Measurements from ENCODE around the gene OR5H14. TPM values are rescaled to one million over a fixed set of nuclear protein-coding genes. Genes with fewer than 3 reads are reported as not detected.
"Not testable (repeated sequence)": the region's sequence is repeated elsewhere in the genome, so short reads cannot be mapped to it uniquely, and the experiment has no call there.

Gene OR5H14
- total RNA-seq, 1 donor from 2014 or later = not detected

GRCh38 chr3:98196293-98196692 lies 49.0 kb downstream of the OR5H14 start:
- DNase-seq (ENCODE audit: low spot score) = not testable (repeated sequence)

- DNase-seq (ENCODE audit: low spot score) = no peak
Measured at GRCh38 chr3:98199020-98199419, 51.7 kb downstream of the OR5H14 start.

Other genes with a start within 250 kb of the OR5H14 start
- gene RIOX2, start 175.0 kb upstream of the OR5H14 start, total RNA-seq = 35.2 TPM
- gene GABRR3, start 112.2 kb upstream of the OR5H14 start, total RNA-seq = not detected
- not detected for gene OR5AC2, start 60.3 kb upstream of the OR5H14 start, total RNA-seq
- not detected for gene OR5H1, start 16.8 kb upstream of the OR5H14 start, total RNA-seq
- not detected for gene OR5H15, start 19.2 kb downstream of the OR5H14 start, total RNA-seq
- gene OR5H6, start 116.8 kb downstream of the OR5H14 start, total RNA-seq = not detected
- gene OR5H2, start 135.0 kb downstream of the OR5H14 start, total RNA-seq = not detected
- gene OR5K4, start 206.4 kb downstream of the OR5H14 start, total RNA-seq = not detected
- not detected for gene OR5K3, start 243.2 kb downstream of the OR5H14 start, total RNA-seq